Measurements from ENCODE around the gene KLC4.
"Not testable (repeated sequence)": the region's sequence is repeated elsewhere in the genome, so short reads cannot be mapped to it uniquely, and the experiment has no call there.

KLC4 gene

GRCh38 chr6:43074847-43075669, 15.6 kb downstream of the KLC4 start:
- DNase-seq: no peak

- peak; percentile 47 to 94 for DNase-seq
These were observed 16.4 kb downstream of the KLC4 start, which contains the start of gene PTK7 for GRCh38 chr6:43075670-43076463. Gene PTK7, plus strand, starts transcription at chr6:43076314. Its CDS starts 175 bp downstream, at chr6:43076489.

- peak; percentile 34 to 76 for DNase-seq
These were observed 17.3 kb downstream of the KLC4 start for GRCh38 chr6:43076464-43077332.

- DNase-seq: no peak
These were observed 17.9 kb downstream of the KLC4 start for GRCh38 chr6:43077333-43077809.

GRCh38 chr6:43077981-43078511, 18.6 kb downstream of the KLC4 start:
- no peak for DNase-seq

GRCh38 chr6:43078691-43079090, 19.3 kb downstream of the KLC4 start:
- DNase-seq: no peak

- no peak for DNase-seq
These were observed 21.6 kb downstream of the KLC4 start for GRCh38 chr6:43081043-43081442.

GRCh38 chr6:43081922-43082321, 22.5 kb downstream of the KLC4 start:
- DNase-seq: not testable (repeated sequence)

GRCh38 chr6:43082806-43083655, 23.6 kb downstream of the KLC4 start:
- no peak for DNase-seq

- DNase-seq: peak in 1 of 2 experiments; percentile 28
These were observed 26.7 kb downstream of the KLC4 start for GRCh38 chr6:43086022-43086658.

- peak in 1 of 2 experiments; percentile 17 for DNase-seq
These were observed 29.2 kb downstream of the KLC4 start for GRCh38 chr6:43088654-43089056.

GRCh38 chr6:43089467-43089866, 30.0 kb downstream of the KLC4 start:
- peak; percentile 46 to 69 for DNase-seq

- peak; percentile 46 to 58 for DNase-seq
These were observed 30.6 kb downstream of the KLC4 start for GRCh38 chr6:43089874-43090558.

- peak; percentile 70 to 77 for DNase-seq
These were observed 31.1 kb downstream of the KLC4 start for GRCh38 chr6:43090559-43090956.

GRCh38 chr6:43091020-43091419, 31.6 kb downstream of the KLC4 start:
- no peak for DNase-seq

- no peak for DNase-seq
These were observed 32.1 kb downstream of the KLC4 start for GRCh38 chr6:43091436-43091991.

GRCh38 chr6:43092635-43093034, 33.2 kb downstream of the KLC4 start:
- no peak for DNase-seq

GRCh38 chr6:43093436-43094289, 34.2 kb downstream of the KLC4 start:
- no peak for DNase-seq

- peak; percentile 15 to 43 for DNase-seq
These were observed 36.5 kb downstream of the KLC4 start for GRCh38 chr6:43095939-43096338.
